Mesenchymal stem cell (in vitro differentiated cells and primary cell): Measurements from ENCODE around the gene VENTX.
A peak's percentile ranks its signal among the peaks of the same experiment; 100 is the strongest.

Experiments used
- DNase-seq: peaks from one replicate; pipeline ENCODE4 v3.0.0-alpha.2; 2013
- H2AFZ ChIP-seq: one replicate; pipeline ENCODE4 v1.6.1; 2013; ENCODE audit warnings: low read depth, mild to moderate bottlenecking, control low read depth, inconsistent platforms, low read length, moderate library complexity
- H2AK5ac ChIP-seq: 2 replicates; pipeline ENCODE4 v1.6.1; 2013; ENCODE audit warnings: low read length, moderate library complexity, mild to moderate bottlenecking, inconsistent platforms; ENCODE audit not compliant: severe bottlenecking
- H2BK120ac ChIP-seq: one replicate; pipeline ENCODE4 v1.6.1; 2013; ENCODE audit warnings: low read depth, mild to moderate bottlenecking, inconsistent platforms, low read length, moderate library complexity
- H2BK12ac ChIP-seq, 2 experiments: one replicate each; pipeline ENCODE4 v1.6.1; 2013; ENCODE audit warnings: inconsistent platforms in 2 of 2, low read length in 2 of 2, mild to moderate bottlenecking in 2 of 2, moderate library complexity in 2 of 2, control low read depth in 1 of 2
- H2BK15ac ChIP-seq: one replicate; pipeline ENCODE4 v1.6.1; 2013; ENCODE audit warnings: mild to moderate bottlenecking, low read depth, inconsistent platforms; ENCODE audit not compliant: poor library complexity, severe bottlenecking
- H2BK5ac ChIP-seq: 2 replicates; pipeline ENCODE4 v1.6.1; 2013; ENCODE audit warnings: low read depth, mild to moderate bottlenecking, low read length, control low read depth, inconsistent platforms; ENCODE audit not compliant: poor library complexity, severe bottlenecking
- H3K14ac ChIP-seq, 2 experiments: one replicate each; pipeline ENCODE4 v1.6.1; 2013; ENCODE audit warnings: inconsistent platforms in 2 of 2, low read length in 2 of 2, control low read depth in 1 of 2, mild to moderate bottlenecking in 1 of 2, moderate library complexity in 1 of 2
- H3K18ac ChIP-seq, 2 experiments: one replicate each; pipeline ENCODE4 v1.6.1; 2013; ENCODE audit warnings: inconsistent platforms in 2 of 2, low read length in 2 of 2, control low read depth in 1 of 2, low read depth in 1 of 2, mild to moderate bottlenecking in 1 of 2
- H3K23ac ChIP-seq, 2 experiments: one replicate each; pipeline ENCODE4 v1.6.1; 2013; ENCODE audit warnings: inconsistent platforms in 2 of 2, low read length in 2 of 2, mild to moderate bottlenecking in 2 of 2, moderate library complexity in 2 of 2, control low read depth in 1 of 2
- H3K27ac ChIP-seq: 2 replicates; pipeline ENCODE4 v1.5.1; 2013; ENCODE audit warnings: mild to moderate bottlenecking, moderate library complexity, low read length, control low read depth, inconsistent platforms; ENCODE audit not compliant: poor library complexity, severe bottlenecking
- H3K27me3 ChIP-seq, 2 experiments: 2 replicates each; pipeline versions ENCODE4 v1.6.1 to v1.7.0; 2013; ENCODE audit warnings: low read length in 2 of 2, mild to moderate bottlenecking in 2 of 2, moderate library complexity in 2 of 2, control low read depth in 1 of 2, inconsistent platforms in 1 of 2; ENCODE audit not compliant: control insufficient read depth in 1 of 2, insufficient read depth in 1 of 2
- H3K36me3 ChIP-seq, 2 experiments: 2 replicates each; pipeline versions ENCODE4 v1.6.1 to v1.7.0; 2013; ENCODE audit warnings: low read length in 2 of 2, control low read depth in 1 of 2, inconsistent platforms in 1 of 2, low read depth in 1 of 2, mild to moderate bottlenecking in 1 of 2; ENCODE audit not compliant: insufficient read depth in 2 of 2, control insufficient read depth in 1 of 2
- H3K4ac ChIP-seq, 2 experiments: one replicate each; pipeline ENCODE4 v1.6.1; 2013; ENCODE audit warnings: inconsistent platforms in 2 of 2, low read length in 2 of 2, mild to moderate bottlenecking in 2 of 2, moderate library complexity in 2 of 2, control low read depth in 1 of 2, low read depth in 1 of 2
- H3K4me1 ChIP-seq: 2 replicates; pipeline ENCODE4 v1.6.1; 2013; ENCODE audit warnings: low read depth, low read length, control low read depth; ENCODE audit not compliant: control insufficient read depth, insufficient read depth
- H3K4me2 ChIP-seq: 2 replicates; pipeline ENCODE4 v1.6.1; 2013; ENCODE audit warnings: low read length, mild to moderate bottlenecking, inconsistent platforms; ENCODE audit not compliant: poor library complexity, severe bottlenecking
- H3K4me3 ChIP-seq, 2 experiments: 2 replicates each; pipeline versions ENCODE4 v1.5.1 to v1.7.0; 2013; ENCODE audit warnings: low read length in 2 of 2, mild to moderate bottlenecking in 2 of 2, control low read depth in 1 of 2, low read depth in 1 of 2; ENCODE audit not compliant: insufficient read depth in 1 of 2
- H3K79me1 ChIP-seq: replicated peaks from 2 replicates; pipeline ENCODE4 v1.6.1; 2013; ENCODE audit warnings: mild to moderate bottlenecking, control low read depth, low read length, inconsistent platforms; ENCODE audit not compliant: poor library complexity, severe bottlenecking
- H3K9ac ChIP-seq: 2 replicates; pipeline ENCODE4 v1.7.0; 2013; ENCODE audit warnings: mild to moderate bottlenecking, low read length, moderate library complexity
- H3K9me3 ChIP-seq: 2 replicates; pipeline ENCODE4 v1.7.0; 2013; ENCODE audit warnings: mild to moderate bottlenecking, low read length; ENCODE audit not compliant: control insufficient read depth
- H4K8ac ChIP-seq: one replicate; pipeline ENCODE4 v1.6.1; 2013; ENCODE audit warnings: inconsistent platforms, mild to moderate bottlenecking, low read length, moderate library complexity
- H4K91ac ChIP-seq: one replicate; pipeline ENCODE4 v1.6.1; 2013; ENCODE audit warnings: mild to moderate bottlenecking, low read length, inconsistent platforms
- WGBS: methylation state at CpG from one replicate; pipeline ENCODE4 v1.1.7; 2013; ENCODE audit warnings: mixed read lengths; 5-methylcytosine and 5-hydroxymethylcytosine counted together

The VENTX gene

DNA sequence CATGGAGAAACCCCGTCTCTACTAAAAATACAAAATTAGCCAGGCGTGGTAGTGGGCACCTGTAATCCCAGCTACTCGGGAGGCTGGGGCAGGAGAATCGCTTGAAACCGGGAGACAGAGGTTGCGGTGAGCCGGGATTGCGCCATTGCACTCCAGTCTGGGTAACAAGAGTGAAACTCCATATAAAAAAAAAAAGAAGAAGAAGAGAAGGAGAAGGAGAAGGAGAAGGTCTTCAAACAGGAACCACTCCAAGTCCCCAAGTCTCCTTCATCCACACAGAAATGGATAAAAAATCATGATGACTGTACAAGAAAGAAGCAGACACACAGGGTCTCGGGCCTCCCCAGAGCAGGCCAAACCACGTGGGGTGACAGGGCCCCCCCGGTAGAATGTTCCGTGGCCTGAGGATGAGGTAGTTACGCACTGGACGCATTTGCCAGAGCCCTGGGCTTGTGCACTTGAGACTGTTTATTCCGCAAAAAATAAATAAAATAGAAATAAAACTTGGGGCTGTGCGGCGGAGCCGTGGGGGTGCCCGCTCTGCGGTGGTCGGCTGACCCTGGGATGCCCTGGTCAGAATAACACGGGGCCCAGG lies 15.8 kb downstream of the VENTX start:
- Histone ChIP-seq H2BK12ac (no peak overlapping the region), H3K4me2 (no peak overlapping the region), H3K14ac (no peak overlapping the region), H3K18ac (no peak overlapping the region), H3K9ac (no peak overlapping the region), H2BK120ac (no peak overlapping the region), H3K4me1 (peaks cover 15% of the 10 kb centered on the region), H3K4me3 (no peak overlapping the region), H3K36me3 (no peaks in the 10 kb centered on the region), H4K91ac (no peak overlapping the region), H3K79me1 (no peaks in the 10 kb centered on the region), H3K27me3 (peaks cover 5 to 24% of the 10 kb centered on the region in 2 experiments), H3K27ac (no peak overlapping the region), H4K8ac (no peak overlapping the region), H2AFZ (no peak overlapping the region), H2BK15ac (no peak overlapping the region), H3K23ac (no peak overlapping the region), H3K9me3 (no peaks in the 10 kb centered on the region), H3K4ac (no peak overlapping the region), H2BK5ac (no peak overlapping the region), H2AK5ac (no peak overlapping the region)
- DNase-seq = no peak
- WGBS = 88% methylated on average over 21 of the region's 22 CpGs

DNA sequence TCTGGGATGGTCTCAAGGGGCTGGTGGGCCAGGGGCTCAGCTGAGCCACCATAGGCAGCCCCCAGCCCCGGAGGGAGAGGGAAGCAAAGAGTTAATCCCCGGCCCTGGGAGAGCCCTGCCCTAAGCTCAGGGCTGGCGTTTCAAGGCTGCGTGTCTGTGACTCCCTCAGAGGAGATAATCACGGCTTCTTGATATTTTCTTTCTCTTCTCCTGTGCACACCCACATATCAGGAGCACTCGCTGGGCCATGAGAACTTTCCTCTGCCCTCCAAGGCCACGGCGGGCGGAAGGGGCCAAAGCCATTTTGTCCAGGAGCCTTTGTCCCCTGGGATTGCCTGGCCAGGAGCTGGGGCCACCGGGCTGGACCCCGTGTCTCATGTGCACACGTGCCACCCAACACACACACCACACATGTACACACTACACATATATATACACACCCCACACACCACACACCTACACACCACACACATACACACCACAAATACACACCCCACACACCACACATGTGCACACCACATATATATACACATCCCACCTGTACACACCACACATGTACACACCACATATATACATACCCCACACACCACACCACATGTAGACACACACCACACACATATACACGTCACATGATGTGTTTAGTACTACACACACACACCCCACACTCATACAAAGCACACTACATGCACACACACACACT lies 16.9 kb downstream of the VENTX start:
- H3K4me3 ChIP-seq = no peak overlapping the region
- DNase-seq = no peak

DNA sequence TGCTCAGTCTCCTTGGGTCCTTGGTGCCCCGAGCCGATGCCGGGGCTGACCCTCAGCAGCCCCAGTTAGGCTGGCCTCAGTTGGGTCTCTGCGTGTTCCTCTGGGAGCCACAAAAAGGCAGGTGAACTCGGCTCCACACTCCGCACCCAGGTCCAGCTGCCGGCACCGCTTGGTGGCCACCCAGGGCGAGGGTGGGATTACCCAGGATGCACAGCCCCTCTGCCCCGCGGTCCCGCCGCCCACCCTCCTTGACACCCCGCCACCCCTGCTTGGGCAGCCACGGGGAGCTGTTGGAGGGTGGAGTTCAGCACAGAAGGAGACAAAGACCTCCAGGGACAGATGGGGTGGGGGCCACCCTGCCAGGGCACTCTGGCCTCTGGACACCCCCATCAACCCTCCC lies 17.7 kb downstream of the VENTX start:
- Histone ChIP-seq H3K4me2 (no peak overlapping the region), H2BK15ac (peak overlapping the region; percentile 56), H3K4me3 (no peak overlapping the region), H4K91ac (no peak overlapping the region), H3K79me1 (no peaks in the 10 kb centered on the region), H3K23ac (no peak overlapping the region), H2BK12ac (no peak overlapping the region), H3K14ac (no peak overlapping the region), H3K4me1 (peaks cover 32% of the 10 kb centered on the region), H3K9ac (no peak overlapping the region), H3K27ac (no peak overlapping the region), H3K27me3 (peaks cover 2 to 6% of the 10 kb centered on the region in 2 experiments), H3K4ac (no peak overlapping the region), H2BK5ac (no peak overlapping the region), H2BK120ac (no peak overlapping the region), H2AFZ (no peak overlapping the region), H4K8ac (no peak overlapping the region), H3K18ac (no peak overlapping the region), H3K9me3 (no peaks in the 10 kb centered on the region), H2AK5ac (no peak overlapping the region), H3K36me3 (no peaks in the 10 kb centered on the region)
- WGBS = 95% methylated on average over 10 of the region's 15 CpGs
- DNase-seq = no peak

More for the DNA sequence above, 16.9 kb downstream of the VENTX start:
- no peaks in the 10 kb centered on the region for H3K79me1 ChIP-seq
- WGBS = 69% methylated on average over 13 of the region's 13 CpGs
- H3K4me2 ChIP-seq = no peak overlapping the region
- H2BK5ac ChIP-seq = no peak overlapping the region
- no peak overlapping the region for H2BK120ac ChIP-seq
- peaks cover 25% of the 10 kb centered on the region for H3K4me1 ChIP-seq
- H3K4ac ChIP-seq = peak overlapping the region in 1 of 2 experiments; percentile 46
- no peak overlapping the region for H2AK5ac ChIP-seq
- no peak overlapping the region for H3K9ac ChIP-seq
- H2BK15ac ChIP-seq = peak overlapping the region; percentile 26
- H3K18ac ChIP-seq = no peak overlapping the region
- H2BK12ac ChIP-seq = no peak overlapping the region
- no peak overlapping the region for H2AFZ ChIP-seq
- H3K9me3 ChIP-seq = no peaks in the 10 kb centered on the region
- H3K36me3 ChIP-seq = no peaks in the 10 kb centered on the region
- no peak overlapping the region for H3K27ac ChIP-seq
- H4K8ac ChIP-seq = no peak overlapping the region
- H3K14ac ChIP-seq = no peak overlapping the region
- H3K27me3 ChIP-seq = peaks cover 5 to 13% of the 10 kb centered on the region in 2 experiments
- H4K91ac ChIP-seq = no peak overlapping the region
- H3K23ac ChIP-seq = no peak overlapping the region

DNA sequence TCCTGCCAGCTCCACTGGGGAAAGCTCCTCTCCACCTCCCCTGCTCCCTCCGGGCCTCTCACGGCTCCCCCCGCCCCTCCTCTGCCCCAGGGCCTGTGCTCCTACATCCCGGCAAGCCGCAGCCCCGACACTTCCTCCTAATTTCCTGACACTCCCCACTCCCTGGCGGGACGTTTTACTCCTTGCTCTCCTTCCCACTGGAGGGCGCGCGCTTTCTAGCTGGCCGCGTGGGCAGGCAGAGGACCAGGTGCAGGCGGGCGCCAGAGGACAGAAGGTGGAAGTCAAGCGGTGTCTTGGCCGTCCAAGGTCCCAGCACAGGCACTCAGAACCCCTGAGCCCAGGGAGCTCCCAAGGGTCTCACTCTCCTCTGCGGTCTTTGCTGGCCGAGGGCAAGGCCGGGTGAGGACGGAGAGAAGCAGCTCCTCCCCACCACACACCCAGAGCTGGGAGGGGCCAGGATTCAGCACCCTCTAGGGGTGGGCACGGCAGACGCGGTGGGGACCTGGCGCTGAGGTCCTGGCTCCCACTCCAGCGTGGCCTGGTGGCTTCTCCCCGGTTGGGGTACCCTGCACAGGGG lies 19.9 kb downstream of the VENTX start:
- H3K9me3 ChIP-seq = no peaks in the 10 kb centered on the region
- H3K4me1 ChIP-seq = peaks cover 44% of the 10 kb centered on the region
- H3K27ac ChIP-seq = no peak overlapping the region
- H4K91ac ChIP-seq = peak overlapping the region; percentile 84
- DNase-seq = peak; percentile 48
- 8% methylated on average over 27 of the region's 27 CpGs for WGBS
- H3K4me2 ChIP-seq = peak overlapping the region; percentile 60
- peak overlapping the region; percentile 20 for H2AFZ ChIP-seq
- peak overlapping the region; percentile 86 for H2BK15ac ChIP-seq
- peak overlapping the region; percentile 79 to 98 for H2BK12ac ChIP-seq
- peak overlapping the region; percentile 52 to 94 for H3K18ac ChIP-seq
- no peak overlapping the region for H2AK5ac ChIP-seq
- H3K79me1 ChIP-seq = no peaks in the 10 kb centered on the region
- H3K23ac ChIP-seq = no peak overlapping the region
- peak overlapping the region in 1 of 2 experiments; percentile 79 for H3K14ac ChIP-seq
- H4K8ac ChIP-seq = peak overlapping the region; percentile 94
- H3K4me3 ChIP-seq = peak overlapping the region; percentile 26 to 35
- H2BK120ac ChIP-seq = no peak overlapping the region
- H3K9ac ChIP-seq = peak overlapping the region; percentile 5
- no peak overlapping the region for H2BK5ac ChIP-seq
- no peaks in the 10 kb centered on the region for H3K36me3 ChIP-seq
- peak overlapping the region in 1 of 2 experiments; percentile 32 for H3K4ac ChIP-seq
- H3K27me3 ChIP-seq = no peaks in the 10 kb centered on the region
